Measurements from ENCODE around the gene HOXD13. TPM values are rescaled to one million over a fixed set of nuclear protein-coding genes. Genes with fewer than 3 reads are reported as not detected.

The HOXD13 gene
- total RNA-seq, 1 experiment from 2014 or later, result not detected

DNA sequence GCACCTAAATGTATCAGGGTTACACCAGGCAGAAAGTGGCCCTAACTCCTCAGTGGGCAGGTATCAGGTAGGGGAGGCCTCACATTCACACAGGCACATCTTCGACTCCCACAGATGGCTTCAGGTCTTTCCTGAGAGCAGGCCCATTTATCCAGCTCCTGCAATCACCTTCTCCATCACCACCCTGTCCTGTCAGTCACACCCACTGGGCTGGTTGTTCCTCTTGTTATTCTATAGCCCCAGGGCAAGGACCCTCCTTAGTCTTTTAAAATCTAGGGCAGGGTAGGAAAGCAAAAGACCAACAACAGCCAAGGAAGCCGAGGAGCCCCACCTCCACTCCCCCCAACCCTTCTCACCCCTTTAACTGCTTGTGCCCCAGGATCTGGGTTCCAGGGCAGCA lies 49.8 kb downstream of the HOXD13 start:
- TF ChIP-seq, protein P1, sequence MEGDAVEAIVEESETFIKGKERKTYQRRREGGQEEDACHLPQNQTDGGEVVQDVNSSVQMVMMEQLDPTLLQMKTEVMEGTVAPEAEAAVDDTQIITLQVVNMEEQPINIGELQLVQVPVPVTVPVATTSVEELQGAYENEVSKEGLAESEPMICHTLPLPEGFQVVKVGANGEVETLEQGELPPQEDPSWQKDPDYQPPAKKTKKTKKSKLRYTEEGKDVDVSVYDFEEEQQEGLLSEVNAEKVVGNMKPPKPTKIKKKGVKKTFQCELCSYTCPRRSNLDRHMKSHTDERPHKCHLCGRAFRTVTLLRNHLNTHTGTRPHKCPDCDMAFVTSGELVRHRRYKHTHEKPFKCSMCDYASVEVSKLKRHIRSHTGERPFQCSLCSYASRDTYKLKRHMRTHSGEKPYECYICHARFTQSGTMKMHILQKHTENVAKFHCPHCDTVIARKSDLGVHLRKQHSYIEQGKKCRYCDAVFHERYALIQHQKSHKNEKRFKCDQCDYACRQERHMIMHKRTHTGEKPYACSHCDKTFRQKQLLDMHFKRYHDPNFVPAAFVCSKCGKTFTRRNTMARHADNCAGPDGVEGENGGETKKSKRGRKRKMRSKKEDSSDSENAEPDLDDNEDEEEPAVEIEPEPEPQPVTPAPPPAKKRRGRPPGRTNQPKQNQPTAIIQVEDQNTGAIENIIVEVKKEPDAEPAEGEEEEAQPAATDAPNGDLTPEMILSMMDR (IDR thresholded peaks at IDR 0.05; ENCODE audit: insufficient read depth in 1 of 2, low read depth in 1 of 2, low read length in 1 of 2, severe bottlenecking in 1 of 2, unreplicated experiment in 1 of 2), result no peak
- CTCF ChIA-PET, result no interaction called here
- Mint-ChIP-seq H3K27me3 (ENCODE audit: insufficient read depth, unreplicated experiment) (peaks cover 23% of the 10 kb centered on the region), H3K9me3 (ENCODE audit: unreplicated experiment) (no peaks in the 10 kb centered on the region), H3K4me1 (ENCODE audit: low read depth, unreplicated experiment) (no peaks in the 10 kb centered on the region), H3K4me3 (ENCODE audit: unreplicated experiment) (no peak overlapping the region), H3K27ac (ENCODE audit: unreplicated experiment) (no peak overlapping the region), H3K36me3 (ENCODE audit: insufficient read depth, unreplicated experiment) (no peaks in the 10 kb centered on the region)
- no peaks in the 10 kb centered on the region for H3K36me3 ChIP-seq (ENCODE audit: control insufficient read depth, insufficient read depth, low read length)
- intact Hi-C loops (cut with micrococcal nuclease; ENCODE audit: unreplicated experiment), result no loop called here
- POLR2A ChIA-PET, result no interaction called here
- H3K4me1 ChIP-seq, result no peaks in the 10 kb centered on the region
- 0 out of 2 replicates have a peak, but pooled peaks cover 1% of the 10 kb centered on the region for H3K27me3 ChIP-seq (replicated peaks; ENCODE audit: control insufficient read depth, insufficient read depth, low read length)
- DNase-seq, result no peak
- no peaks in the 10 kb centered on the region for H3K9me3 ChIP-seq
- BruUV-seq (replicated peaks), result no TSS peak
- no peak overlapping the region for H3K4me3 ChIP-seq (ENCODE audit: low read depth, low read length)

Other genes with a start within 250 kb of the HOXD13 start
- gene LNPK, start 90.5 kb upstream of the HOXD13 start, total RNA-seq (2022), result 18.1 and 19.1 TPM in 2 replicates
- gene EVX2, start 8.8 kb upstream of the HOXD13 start, total RNA-seq (2022), result 0.07 TPM in 1 of 2 replicates, not detected in the other
- gene HOXD12, start 7.1 kb downstream of the HOXD13 start, total RNA-seq (2022), result not detected in 2 replicates
- not detected in 2 replicates for gene HOXD11, start 14.6 kb downstream of the HOXD13 start, total RNA-seq (2022)
- gene HOXD10, start 24.1 kb downstream of the HOXD13 start, total RNA-seq (2022), result not detected in 2 replicates
- not detected in 2 replicates for gene HOXD9, start 30.0 kb downstream of the HOXD13 start, total RNA-seq (2022)
- gene HOXD8, start 37.0 kb downstream of the HOXD13 start, total RNA-seq (2022), result not detected in 2 replicates
- 1.00 and 1.2 TPM in 2 replicates for gene HOXD4, start 58.8 kb downstream of the HOXD13 start, total RNA-seq (2022)
- 1.2 and 1.5 TPM in 2 replicates for gene HOXD3, start 64.6 kb downstream of the HOXD13 start, total RNA-seq (2022)
- gene HOXD1, start 95.9 kb downstream of the HOXD13 start, total RNA-seq (2022), result not detected in 2 replicates
- gene MTX2, start 176.7 kb downstream of the HOXD13 start, total RNA-seq (2022), result 33.3 and 33.7 TPM in 2 replicates